Suppressor macrophage (primary cell): ENCODE measurements around the gene CHCHD6.

ENCODE experiments used
- DNase-seq, 4 experiments: peaks; one replicate each; pipeline ENCODE4 v3.0.0-alpha.2; 2020 to 2022

Gene CHCHD6

DNA sequence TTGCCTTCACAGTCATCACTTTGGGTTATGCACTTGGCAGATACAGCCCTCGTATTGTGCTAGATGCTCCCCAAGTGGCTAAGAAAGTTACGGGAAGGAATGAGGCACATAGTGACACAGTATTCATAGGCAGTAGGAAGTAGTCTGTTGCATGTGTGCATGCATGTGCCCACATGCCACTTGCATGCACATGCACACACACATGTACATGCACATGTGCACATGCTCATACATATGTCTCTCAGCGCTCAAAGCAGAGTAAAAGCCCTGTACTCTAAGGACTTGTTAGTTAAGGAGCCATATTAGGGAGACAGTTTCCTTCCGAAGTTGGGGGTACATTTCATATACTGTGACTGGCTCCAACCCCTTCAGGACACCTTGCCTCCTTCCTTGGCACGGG lies 128.9 kb downstream of the CHCHD6 start:
- no peak for DNase-seq

DNA sequence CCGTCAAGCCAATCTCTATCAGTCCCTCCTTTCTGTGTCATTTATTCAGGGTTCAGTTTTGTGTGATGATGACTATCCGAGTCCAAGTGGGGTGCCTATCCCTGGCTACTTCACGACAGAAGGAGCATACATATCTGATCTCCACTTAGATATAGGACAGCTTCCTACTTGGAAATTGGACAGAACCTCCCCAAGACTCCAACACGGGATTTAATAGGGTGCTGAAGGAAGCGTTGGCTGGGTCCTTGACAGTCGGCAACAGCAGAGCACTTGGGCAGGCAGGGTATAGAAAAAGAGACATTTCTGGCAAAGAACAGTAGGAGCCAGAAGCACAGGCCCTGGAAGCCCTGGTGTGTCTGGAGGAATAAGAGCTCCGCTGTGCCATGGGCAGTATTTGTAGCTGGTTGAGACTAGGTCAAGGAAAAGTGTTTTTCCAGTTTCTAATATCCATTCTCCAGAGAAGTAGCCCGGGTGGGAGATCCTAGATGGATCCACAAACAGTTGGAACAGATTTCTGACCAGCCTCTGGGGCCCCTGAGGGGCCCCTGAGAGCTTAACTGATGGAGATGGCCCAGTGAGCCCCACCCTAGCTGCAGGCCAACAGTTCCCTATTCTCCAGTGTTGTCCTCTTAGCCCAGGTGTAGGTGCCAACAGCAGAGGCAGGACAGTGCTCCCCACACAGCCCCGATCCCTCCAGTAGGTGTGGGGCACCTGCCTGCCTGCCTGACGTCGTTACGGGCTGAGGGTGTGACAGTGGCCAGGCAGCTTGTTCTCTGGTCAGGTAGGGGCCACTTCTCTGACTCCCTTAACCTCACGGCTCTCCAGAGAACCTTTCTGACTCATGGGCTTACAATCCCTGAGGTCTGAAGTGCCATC lies 130.8 kb downstream of the CHCHD6 start:
- no peak for DNase-seq

DNA sequence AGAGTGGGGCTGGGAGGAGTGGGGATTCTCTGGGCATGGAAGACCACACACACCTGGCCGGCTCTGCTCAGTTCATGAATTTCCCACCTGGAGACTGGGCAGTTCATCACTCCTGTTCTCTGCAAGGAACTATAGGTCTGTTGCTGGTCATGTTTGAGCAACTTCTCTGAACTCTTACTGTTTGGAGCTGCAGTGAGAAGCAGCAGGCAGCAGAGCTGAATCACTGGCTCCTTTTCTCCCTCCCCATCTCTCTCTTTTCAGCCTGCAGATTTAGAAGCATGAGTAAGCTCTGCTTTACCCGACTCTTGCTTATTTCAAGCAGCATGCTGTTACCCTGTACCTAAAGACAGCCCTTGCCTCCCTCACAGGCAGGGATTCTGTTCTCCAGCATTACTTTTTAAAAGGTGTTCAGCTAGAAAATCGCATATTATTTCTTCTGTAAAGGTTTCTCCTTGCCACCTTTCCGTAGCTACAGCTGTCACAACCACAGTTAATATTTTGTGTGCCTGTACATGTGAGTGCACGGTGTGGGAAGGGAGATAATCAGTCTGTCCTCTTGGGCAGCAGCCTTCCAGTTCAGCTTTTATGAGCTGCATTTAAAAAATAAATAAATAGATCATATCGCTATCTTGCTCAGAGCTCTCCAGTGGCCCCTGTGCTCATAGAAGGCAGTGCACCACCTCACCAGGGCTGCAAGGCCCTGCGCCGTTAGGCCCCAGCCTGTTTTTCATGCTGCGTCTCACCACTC lies 131.6 kb downstream of the CHCHD6 start:
- DNase-seq: no peak

DNA sequence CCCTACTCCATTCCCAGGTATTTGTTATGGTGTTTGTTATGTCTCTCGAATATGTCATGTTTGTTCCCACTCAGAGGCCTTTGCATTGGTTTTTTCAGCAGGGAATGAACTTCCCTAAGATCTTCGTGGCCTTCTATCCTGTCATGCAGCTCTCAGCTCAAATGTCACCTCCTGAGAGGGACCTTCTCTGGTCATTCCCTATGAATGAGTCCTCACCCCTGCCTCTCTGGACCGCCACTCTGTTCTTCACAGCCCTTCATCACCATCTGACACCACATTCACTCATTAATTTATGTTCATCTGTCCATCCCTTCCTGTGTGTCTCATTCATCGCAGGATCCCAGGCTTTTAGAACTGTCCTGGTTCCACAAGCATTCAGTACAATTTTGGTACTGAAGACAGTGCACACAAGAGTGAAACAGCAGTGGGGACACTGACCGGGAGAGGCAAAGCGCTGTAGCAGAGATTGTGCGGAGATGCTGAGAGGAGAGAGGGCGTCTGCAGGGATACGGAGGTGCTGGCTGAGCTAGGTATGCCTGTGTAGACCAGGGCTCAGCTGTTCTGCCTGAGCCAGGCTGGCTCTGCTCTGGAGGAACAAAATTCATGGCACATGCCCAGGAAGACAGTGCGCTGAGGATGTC lies 132.3 kb downstream of the CHCHD6 start:
- no peak for DNase-seq

GRCh38 chr3:126837773-126838172 lies 133.7 kb downstream of the CHCHD6 start:
- DNase-seq: no peak

DNA sequence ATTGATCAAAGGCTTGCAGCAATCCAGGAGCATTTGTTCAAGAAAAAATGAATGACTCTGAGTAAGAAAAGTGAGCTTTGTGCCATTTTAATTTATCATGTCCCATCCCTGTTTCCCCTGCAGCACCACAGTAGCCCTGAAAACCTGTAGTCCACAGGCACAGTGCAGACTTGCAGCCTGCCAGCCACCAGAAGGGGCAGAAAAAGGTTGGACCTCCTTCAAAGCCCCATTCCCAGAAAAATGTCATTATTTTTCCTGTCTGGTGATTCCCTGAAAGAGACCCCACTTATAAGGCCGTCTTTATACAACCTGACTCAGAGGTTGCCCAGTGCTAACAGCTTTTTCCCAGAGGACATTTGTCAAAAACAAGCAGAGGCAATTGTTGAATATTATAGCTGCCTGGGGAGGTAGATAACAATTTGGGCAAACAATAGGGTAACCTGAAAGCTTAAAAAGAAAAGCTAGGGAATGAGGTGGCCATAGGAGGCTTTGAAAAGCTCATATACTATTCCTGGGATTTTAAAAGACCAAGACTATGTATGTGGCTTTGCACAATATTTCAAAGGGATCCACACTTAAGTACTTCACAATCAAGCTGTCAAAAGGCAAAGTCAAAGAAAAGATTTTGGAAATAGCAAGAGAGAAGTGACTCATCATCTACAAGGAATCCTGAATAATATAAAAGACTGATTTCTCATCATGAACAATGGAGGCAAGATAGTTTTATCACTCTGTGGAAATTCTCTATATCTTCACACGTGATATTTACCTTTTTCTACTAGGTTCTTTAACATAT lies 142.1 kb downstream of the CHCHD6 start:
- no peak for DNase-seq

DNA sequence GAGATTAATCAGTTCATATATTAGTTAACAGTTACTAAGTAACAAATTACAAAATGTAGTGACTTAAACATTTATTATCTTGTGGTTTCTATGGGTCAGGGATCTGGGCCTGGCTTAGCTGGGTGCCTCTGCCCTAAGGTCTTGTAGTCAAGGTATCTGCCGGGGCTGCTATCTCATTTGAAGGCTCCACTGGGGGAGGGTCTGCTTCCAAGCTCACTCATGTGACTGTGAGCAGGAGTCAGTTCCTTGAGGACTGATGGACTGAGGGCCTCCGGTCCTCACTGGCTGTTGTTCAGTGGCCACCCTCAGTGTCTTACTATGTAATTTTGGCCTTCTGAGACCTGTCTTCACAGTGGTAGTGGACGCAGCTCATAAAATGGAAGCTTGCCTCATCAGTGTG lies 143.0 kb downstream of the CHCHD6 start:
- no peak for DNase-seq

GRCh38 chr3:126848991-126849390 lies 145.0 kb downstream of the CHCHD6 start:
- DNase-seq: no peak

GRCh38 chr3:126849768-126850167 lies 145.7 kb downstream of the CHCHD6 start:
- DNase-seq: no peak

DNA sequence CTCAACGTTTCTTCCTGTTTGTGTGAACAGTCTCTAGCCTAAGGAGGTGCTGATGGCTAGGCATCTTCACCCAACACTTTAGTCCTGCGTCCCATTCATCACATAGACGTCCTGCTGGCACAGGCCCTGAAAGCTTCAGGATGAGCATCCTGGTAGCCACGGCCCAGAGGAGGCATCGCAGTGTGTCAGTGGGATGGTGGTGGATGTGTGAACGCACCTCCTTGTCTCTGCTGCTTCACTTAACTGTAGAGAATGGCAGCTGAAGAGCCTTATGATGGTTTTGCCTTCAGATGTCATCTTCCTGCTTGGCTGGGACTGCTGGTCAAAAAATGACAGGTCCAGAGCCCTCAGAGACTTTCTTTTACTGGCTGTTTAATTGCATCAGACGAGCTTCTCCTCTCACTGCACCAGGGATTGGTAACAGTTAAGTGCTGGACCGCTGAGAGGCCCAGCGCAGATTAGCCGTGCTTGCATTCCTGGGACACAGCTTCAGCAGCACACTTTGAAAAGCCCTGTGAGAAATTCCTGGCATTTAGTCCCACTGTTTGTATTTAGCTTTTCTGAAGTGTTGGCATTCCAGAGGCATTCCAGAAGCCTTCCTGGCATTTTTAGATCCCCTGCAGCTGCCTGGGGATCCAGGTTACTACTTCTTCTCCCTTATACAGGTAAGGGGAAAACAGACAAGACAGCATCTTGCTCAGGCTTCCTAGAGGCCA lies 146.5 kb downstream of the CHCHD6 start:
- DNase-seq: no peak

DNA sequence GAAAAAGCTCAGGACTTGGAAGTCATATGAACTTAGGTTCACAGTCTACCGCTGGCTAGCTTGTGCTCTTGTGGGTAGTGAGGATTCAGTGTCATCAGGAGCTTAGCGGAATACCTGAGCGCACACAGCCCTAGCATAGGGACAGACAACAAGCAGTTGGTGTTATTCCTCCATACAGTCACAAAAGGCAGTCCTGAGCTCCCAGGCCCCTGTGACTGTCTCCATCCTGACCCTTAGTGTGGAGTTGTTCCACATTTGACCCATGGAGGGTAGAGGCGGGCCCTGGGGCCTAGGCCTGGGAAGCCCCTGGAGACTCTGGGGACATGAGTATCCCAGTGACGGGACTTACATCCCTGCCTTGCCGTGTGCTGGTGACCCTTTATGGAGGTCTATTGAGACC lies 147.3 kb downstream of the CHCHD6 start:
- no peak for DNase-seq

GRCh38 chr3:126851934-126852333 lies 147.9 kb downstream of the CHCHD6 start:
- DNase-seq: no peak

DNA sequence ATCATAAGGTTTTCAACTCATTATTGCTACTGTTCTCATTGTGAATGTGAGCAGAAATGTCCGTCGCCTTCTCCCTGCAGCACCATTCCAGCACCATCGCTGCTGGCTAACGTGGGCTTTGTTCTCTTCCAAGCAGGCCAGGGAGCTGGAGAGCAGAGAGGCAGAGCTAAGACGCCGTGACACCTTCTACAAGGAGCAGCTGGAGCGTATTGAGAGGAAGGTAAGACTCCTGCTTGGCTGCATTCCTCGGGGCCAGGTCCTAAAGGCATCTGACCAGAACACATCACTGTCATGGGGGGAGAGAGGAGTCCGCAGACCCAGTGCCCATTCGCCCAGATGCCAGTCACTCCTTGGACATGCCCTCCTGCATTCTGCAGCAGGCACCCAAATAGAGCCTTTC lies 148.5 kb downstream of the CHCHD6 start:
- no peak for DNase-seq

GRCh38 chr3:126854666-126855065 lies 150.6 kb downstream of the CHCHD6 start:
- DNase-seq: no peak

DNA sequence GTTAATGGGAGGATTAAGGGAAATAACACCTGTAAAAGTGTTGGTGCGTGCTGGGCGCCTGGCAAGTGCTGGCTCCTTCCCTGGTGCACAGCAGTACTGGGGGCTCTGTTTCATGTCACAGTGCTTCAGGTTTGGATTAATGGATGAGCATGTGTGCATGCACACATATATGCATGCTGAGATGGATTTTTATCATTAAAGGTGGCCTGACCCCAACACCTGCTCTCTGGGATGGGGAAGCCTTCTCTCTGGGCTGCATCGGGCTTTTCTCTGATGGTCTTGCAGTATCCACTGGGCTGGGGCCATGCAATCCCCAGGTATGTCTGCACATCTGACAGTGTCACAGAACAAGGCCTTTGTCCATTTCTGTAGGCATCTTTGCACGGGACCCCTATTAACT lies 151.3 kb downstream of the CHCHD6 start:
- DNase-seq: no peak

GRCh38 chr3:126857928-126858327 lies 153.9 kb downstream of the CHCHD6 start:
- no peak for DNase-seq

GRCh38 chr3:126858401-126858800 lies 154.4 kb downstream of the CHCHD6 start:
- no peak for DNase-seq

DNA sequence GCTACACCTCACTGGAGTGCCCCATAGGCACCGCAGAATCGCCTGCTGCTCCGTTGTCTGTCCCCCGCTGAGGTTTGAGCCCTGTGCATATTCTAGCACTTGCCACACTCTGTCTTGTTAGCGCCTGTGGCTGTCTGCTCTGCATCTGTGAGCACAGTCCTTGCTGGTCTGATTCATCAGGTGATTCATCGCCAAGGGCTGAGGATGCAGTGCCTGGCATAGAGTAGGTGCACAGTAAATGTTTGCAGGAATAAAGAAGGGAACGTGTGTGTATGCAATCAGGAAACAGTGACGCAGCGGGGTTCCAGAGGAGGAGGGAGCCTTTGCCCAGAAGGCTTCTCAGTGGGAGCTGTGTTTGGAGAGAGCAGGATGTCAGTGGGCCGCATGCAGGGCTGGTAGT lies 154.8 kb downstream of the CHCHD6 start:
- no peak for DNase-seq

DNA sequence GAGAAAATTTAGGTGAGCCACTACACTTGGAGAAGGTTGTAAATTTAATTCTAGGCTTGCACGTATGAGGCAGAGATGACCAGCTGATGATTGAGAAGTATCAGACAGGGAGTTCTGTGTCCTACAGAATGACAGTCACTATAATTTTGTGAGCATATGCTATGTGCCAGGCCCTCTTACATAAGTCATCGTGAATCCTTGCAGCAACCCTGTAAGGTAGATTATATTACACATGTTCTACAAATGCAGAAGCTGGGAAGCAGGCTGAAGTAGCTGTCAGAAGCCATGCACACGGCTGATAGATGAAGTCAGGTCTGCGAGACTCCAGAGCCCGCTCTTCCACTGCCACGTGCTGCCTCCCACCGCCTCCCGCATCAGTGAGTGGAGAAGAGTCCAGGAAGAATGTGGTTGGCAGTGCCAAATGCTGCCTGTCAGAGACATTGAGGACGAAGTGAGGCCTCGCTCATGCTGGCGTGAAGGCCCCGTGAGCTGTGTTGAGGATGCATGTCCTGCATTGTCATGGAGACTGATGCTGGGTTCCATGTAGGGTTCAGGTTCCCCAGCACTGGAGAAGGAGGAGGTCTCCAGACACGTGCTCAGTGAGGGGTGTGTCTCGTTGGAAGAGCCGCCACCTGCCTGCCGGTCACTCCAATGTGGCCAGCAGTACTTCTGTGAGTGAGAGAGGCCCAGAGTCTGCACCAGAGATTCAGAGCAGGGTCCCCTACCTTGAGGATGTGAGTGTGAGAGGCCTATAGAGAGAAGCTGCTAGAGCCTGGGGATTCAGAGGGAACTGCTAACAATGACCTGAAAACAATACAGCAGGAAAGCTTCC lies 155.6 kb downstream of the CHCHD6 start:
- DNase-seq: no peak

- no peak for DNase-seq
Observed at GRCh38 chr3:126865736-126866135, 161.7 kb downstream of the CHCHD6 start.

DNA sequence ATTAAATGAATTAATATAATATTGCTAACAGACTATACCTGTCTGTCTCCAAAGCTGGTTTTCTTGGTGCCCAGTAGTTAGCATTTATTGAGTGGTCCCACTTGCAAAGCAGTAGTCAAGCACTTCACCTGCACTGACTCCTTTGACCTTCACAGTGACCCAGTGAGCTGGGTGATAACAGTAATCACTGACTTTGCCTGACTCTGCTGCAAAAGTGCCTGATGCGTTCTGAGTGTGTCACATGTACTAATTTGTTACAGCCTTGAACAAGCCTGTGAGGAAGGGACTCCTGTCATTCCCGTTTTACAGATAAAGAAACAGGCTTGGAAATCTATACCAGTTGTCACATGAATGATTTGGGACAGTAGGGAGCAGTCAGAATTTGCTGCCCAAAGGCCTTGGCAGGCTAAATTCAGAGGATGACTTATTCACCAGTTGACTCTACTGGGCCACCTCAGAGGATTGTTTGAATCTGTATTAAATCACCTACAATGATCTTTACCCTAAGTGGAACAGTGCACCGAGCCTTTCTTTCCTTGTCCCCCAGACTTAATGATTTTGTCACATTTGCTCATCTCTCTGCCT lies 162.2 kb downstream of the CHCHD6 start:
- DNase-seq: no peak
